Heart left ventricle (tissue), 16 donors: ENCODE results near the gene C4orf46. TPM values are rescaled to one million over a fixed set of nuclear protein-coding genes. Genes with fewer than 3 reads are reported as not detected.
A peak's percentile ranks its signal among the peaks of the same experiment; 100 is the strongest.

Source experiments
- ATAC-seq, 4 donors: fragments of 200-7000 bp; cut with Tn5 transposase; one replicate each; pipeline ENCODE4 v1.9.1; 2020 to 2022; ENCODE audit warnings: moderate library complexity in 4 of 4, mild to moderate bottlenecking in 3 of 4, moderate number of reproducible peaks in 1 of 4
- DNase-seq, 5 donors: peaks; one replicate each; pipeline ENCODE4 v3.0.0-alpha.2; 2020
- H3K27ac ChIP-seq, 12 donors: fragments of 200-600 bp; sonication (generic) in 4 of 12; one replicate each; pipeline versions ENCODE4 v1.5.0 to v1.8.0; 2016 to 2022; ENCODE audit warnings: mild to moderate bottlenecking in 2 of 12
- H3K27me3 ChIP-seq, 9 donors: fragments of 200-600 bp; sonication (generic) in 2 of 9; one replicate each; pipeline versions ENCODE4 v1.5.1 to v1.8.0; 2016 to 2022; ENCODE audit warnings: mild to moderate bottlenecking in 3 of 9
- H3K36me3 ChIP-seq, 9 donors: fragments of 200-600 bp; sonication (generic) in 2 of 9; one replicate each; pipeline versions ENCODE4 v1.5.0 to v1.8.0; 2018 to 2022; ENCODE audit warnings: mild to moderate bottlenecking in 2 of 9
- H3K4me1 ChIP-seq, 12 donors: fragments of 200-600 bp; sonication (generic) in 4 of 12; one replicate each; pipeline versions ENCODE4 v1.5.0 to v1.8.0; 2016 to 2022; ENCODE audit warnings: mild to moderate bottlenecking in 3 of 12
- H3K4me3 ChIP-seq, 12 donors: fragments of 200-600 bp; sonication (generic) in 4 of 12; one replicate each; pipeline versions ENCODE4 v1.5.0 to v1.8.0; 2017 to 2022; ENCODE audit warnings: mild to moderate bottlenecking in 9 of 12, moderate library complexity in 4 of 12
- H3K9me3 ChIP-seq, 12 donors: fragments of 200-600 bp; sonication (generic) in 4 of 12; one replicate each; pipeline versions ENCODE4 v1.5.0 to v1.8.0; 2016 to 2022; ENCODE audit warnings: mild to moderate bottlenecking in 1 of 12
- POLR2A ChIP-seq, 2 donors: fragments of 450-650 bp; IDR thresholded peaks; one replicate each; pipeline ENCODE4 v1.6.1; 2017; ENCODE audit warnings: antibody characterized with exemption in 2 of 2, mild to moderate bottlenecking in 2 of 2, moderate library complexity in 2 of 2
- WGBS, 4 donors: extraction: QIAGEN DNeasy Blood & Tissue Kit in 2 of 4; methylation state at CpG; one replicate each; pipeline versions ENCODE4 v1.1.5 to v1.1.7; 2013 to 2018; 5-methylcytosine and 5-hydroxymethylcytosine counted together
- intact Hi-C, 10 donors: fragments of 100-400 bp; cut with DNase I; formaldehyde crosslinking; loops; one replicate each; pipeline versions ENCODE4 v1.11.1 to v1.14.2; 2022
- polyA plus RNA-seq, 2 donors: library from polyadenylated mRNA; stranded (reverse); fragments of 200-250 nt; gene quantifications; one replicate each; pipeline ENCODE4 v1.2.3, GENCODE V29; 2013
- total RNA-seq, 9 donors: library from RNA; depleted of rRNA in 2 of 9; stranded (reverse); fragments of >200 nt in 2 of 9; fragmentation: NEBNext Ultra II Directional in 3 of 9; extraction: Animal tissue kit (Norgen Biotek cat#: 25700) in 3 of 9; gene quantifications; one replicate each; pipeline versions ENCODE4 v1.1.0 to v1.2.4, GENCODE V29; 2016 to 2023
- TF ChIP-seq, protein P1 (sequence below), 12 donors: fragments of 200-600 bp; sonication (generic) in 4 of 12; IDR thresholded peaks; one replicate each; pipeline versions ENCODE4 v1.5.0 to v1.8.0; 2018 to 2022; ENCODE audit warnings: antibody characterized with exemption in 12 of 12, mild to moderate bottlenecking in 5 of 12
- donor health status: ischemic (EF 13 %, LVEDD 7.1; RV severe dilation, severe dysfunction).
- donor health status: healthy with polysubstance abuse.
- donor health status: DM: no; HTN: yes; CAD: no.
- donor health status: DM: no; HTN: no; CAD: no.
- donor health status: ischemic (EF 25% LVEDD 6.9; RV normal size, moderate dysfunction).
- donor health status: ischemic (EF 25% LVEDD 5.7; RV mildly dilated, moderate dysfunction).
- donor health status: healthy.
- donor health status: DM: yes; HTN: yes; CAD: no.
- donor health status: ischemic (EF 35%, LVEDD 5.7; RV mildly dilated, moderate dysfunction).
- donor health status: nonischemic (EF 11% LVEDD 7.7; RV severe dilation, severe dysfunction).
- donor health status: DM: yes; HTN: yes; CAD: no.
- donor health status: PGD.
- donor health status: ischemic (EF 29% LVEDD 5.4; RV normal size, mild dysfunction).
- donor health status: nonischemic (EF 23%, LVEDD 6.1; RV moderate dilation, normal function).

Gene C4orf46
- total and polyA plus RNA-seq, 11 donors = 2.0 to 8.1 (median 4.1) TPM

DNA sequence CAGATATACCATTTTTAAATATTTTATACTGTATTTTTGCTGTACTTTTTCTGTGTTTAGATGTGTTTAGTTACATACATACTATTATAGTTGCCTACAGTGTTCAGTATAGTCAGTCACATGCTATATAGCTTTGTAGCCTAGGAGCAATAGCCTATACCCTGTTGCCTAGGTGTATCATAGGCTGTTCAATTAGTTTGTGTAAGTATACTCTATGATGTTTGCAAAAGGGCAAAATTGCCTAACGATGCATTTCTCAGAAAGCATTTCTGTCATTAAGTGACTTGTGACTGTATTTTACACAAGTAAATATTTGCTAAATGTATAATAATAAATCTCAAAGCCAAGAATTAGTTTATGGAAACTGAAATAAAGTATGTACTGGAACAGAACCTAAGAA, 9.9 kb upstream of the C4orf46 start:
- DNase-seq (no peak), ATAC-seq (peak in 1 of 4 donors; percentile 20)
- WGBS, 4 donors = 84 to 90% (median 89%) methylated on average over 1 of the region's 1 CpG
- peaks cover 0 to 9% (median 0%) of the 10 kb centered on the region in 12 donors for H3K4me1 ChIP-seq
- H3K27ac ChIP-seq = no peak overlapping the region
- peaks cover 0 to 68% (median 35%) of the 10 kb centered on the region in 9 donors for H3K36me3 ChIP-seq
- TF ChIP-seq, protein P1, sequence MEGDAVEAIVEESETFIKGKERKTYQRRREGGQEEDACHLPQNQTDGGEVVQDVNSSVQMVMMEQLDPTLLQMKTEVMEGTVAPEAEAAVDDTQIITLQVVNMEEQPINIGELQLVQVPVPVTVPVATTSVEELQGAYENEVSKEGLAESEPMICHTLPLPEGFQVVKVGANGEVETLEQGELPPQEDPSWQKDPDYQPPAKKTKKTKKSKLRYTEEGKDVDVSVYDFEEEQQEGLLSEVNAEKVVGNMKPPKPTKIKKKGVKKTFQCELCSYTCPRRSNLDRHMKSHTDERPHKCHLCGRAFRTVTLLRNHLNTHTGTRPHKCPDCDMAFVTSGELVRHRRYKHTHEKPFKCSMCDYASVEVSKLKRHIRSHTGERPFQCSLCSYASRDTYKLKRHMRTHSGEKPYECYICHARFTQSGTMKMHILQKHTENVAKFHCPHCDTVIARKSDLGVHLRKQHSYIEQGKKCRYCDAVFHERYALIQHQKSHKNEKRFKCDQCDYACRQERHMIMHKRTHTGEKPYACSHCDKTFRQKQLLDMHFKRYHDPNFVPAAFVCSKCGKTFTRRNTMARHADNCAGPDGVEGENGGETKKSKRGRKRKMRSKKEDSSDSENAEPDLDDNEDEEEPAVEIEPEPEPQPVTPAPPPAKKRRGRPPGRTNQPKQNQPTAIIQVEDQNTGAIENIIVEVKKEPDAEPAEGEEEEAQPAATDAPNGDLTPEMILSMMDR (IDR thresholded peaks at IDR 0.05) = no peak
- no peak for TF ChIP-seq POLR2A (IDR thresholded peaks at IDR 0.05)
- no peaks in the 10 kb centered on the region for H3K27me3 ChIP-seq
- H3K4me3 ChIP-seq = no peak overlapping the region
- H3K9me3 ChIP-seq = no peaks in the 10 kb centered on the region
- intact Hi-C loops = no loop called here

DNA sequence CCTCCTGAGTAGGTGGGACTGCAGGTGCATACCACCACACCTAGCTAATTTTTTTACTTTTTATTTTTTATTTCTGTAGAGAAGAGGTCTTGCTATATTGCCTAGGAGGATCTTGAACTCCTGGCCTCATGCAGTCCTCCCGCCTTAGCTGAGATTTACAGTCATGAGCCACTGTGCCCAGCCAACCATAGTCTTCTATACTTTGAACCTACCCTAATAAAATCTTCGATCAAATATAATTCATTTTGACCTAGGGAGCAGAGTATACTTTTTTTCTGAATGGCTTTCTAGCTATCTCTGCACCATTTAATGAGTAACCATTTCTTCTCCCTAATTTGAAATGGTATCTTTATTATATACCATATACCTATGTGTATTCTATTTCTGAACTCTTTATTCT, 7.1 kb upstream of the C4orf46 start:
- TF ChIP-seq, protein P1 (IDR thresholded peaks at IDR 0.05) = no peak
- peaks cover 0 to 28% (median 1%) of the 10 kb centered on the region in 12 donors for H3K4me1 ChIP-seq
- intact Hi-C loops = no loop called here
- 95 to 98% (median 96%) methylated on average over 2 of the region's 2 CpGs for WGBS, 4 donors
- H3K27ac ChIP-seq = no peak overlapping the region
- H3K4me3 ChIP-seq = no peak overlapping the region
- no peaks in the 10 kb centered on the region for H3K27me3 ChIP-seq
- ATAC-seq (no peak), DNase-seq (no peak)
- peaks cover 0 to 40% (median 12%) of the 10 kb centered on the region in 9 donors for H3K36me3 ChIP-seq
- no peaks in the 10 kb centered on the region for H3K9me3 ChIP-seq

DNA sequence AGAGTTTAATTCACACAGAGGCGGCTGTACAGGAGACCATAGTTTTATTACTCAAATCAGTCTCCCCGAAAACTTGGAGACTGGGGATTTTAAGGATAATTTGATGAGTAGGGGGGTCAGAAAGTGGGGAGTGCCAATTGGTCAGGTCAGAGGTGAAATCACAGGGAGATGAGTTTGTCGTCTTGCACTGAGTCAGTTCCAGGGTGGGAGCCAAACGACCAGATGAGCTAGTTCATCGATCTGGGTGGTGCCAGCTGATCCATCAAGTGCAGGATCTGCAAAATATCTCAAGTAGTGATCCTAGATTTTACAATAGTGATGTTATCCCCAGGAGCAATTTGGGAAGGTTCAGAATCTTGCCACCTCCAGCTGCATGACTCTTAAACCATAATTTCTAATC, 4.4 kb upstream of the C4orf46 start:
- WGBS, 4 donors = 76 to 85% (median 80%) methylated on average over 5 of the region's 5 CpGs
- no peak overlapping the region for H3K4me3 ChIP-seq
- H3K36me3 ChIP-seq = peaks cover 0 to 14% (median 0%) of the 10 kb centered on the region in 9 donors
- no peaks in the 10 kb centered on the region for H3K9me3 ChIP-seq
- no peaks in the 10 kb centered on the region for H3K27me3 ChIP-seq
- ATAC-seq (no peak), DNase-seq (no peak)
- intact Hi-C loops = no loop called here
- TF ChIP-seq, protein P1 (IDR thresholded peaks at IDR 0.05) = no peak
- no peak for TF ChIP-seq POLR2A (IDR thresholded peaks at IDR 0.05)
- H3K27ac ChIP-seq = no peak overlapping the region
- peaks cover 0 to 38% (median 10%) of the 10 kb centered on the region in 12 donors for H3K4me1 ChIP-seq

DNA sequence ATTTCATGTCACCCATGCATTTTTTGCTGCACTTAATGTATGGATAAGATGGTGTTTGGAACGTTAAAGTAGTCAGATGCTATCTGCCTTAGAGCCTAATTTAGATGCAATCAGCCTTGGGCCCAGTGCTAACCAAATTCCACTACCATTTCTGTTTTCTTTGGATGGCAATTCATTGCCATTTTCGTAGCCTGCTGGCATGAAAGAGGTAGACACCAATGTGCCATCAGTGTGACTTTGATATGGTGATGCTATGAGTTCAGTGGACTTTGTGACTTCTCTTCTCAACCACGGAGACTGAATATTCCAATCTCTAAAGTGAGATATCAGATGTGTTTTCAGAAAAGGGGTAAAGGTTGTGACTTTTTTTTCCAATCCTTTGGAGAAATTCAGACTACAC, 1.9 kb upstream of the C4orf46 start:
- Histone ChIP-seq H3K4me1 (peaks cover 0 to 47% (median 20%) of the 10 kb centered on the region in 12 donors), H3K4me3 (peak overlapping the region in 6 of 12 donors; percentile 68 to 91 (median 80)), H3K9me3 (no peaks in the 10 kb centered on the region), H3K27me3 (no peaks in the 10 kb centered on the region), H3K36me3 (peaks cover 0 to 8% (median 0%) of the 10 kb centered on the region in 9 donors), H3K27ac (peak overlapping the region in 2 of 12 donors; percentile 11 to 94)
- intact Hi-C loops = loop anchor here in 2 of 10 donors (5.0 kb wide), 2 partner anchors 94 to 501 kb away; partner anchors contain the start of genes FNIP2 (in 1 of the 2) and GASK1B (in 1 of the 2)
- TF ChIP-seq, protein P1 (IDR thresholded peaks at IDR 0.05) = no peak
- TF ChIP-seq POLR2A (IDR thresholded peaks at IDR 0.05) = no peak
- WGBS, 4 donors = 48 to 64% (median 58%) methylated on average over 3 of the region's 3 CpGs
- ATAC-seq (no peak), DNase-seq (no peak)
